Measurements from ENCODE around the gene PLSCR5. TPM values are rescaled to one million over a fixed set of nuclear protein-coding genes. Genes with fewer than 3 reads are reported as not detected.

PLSCR5 gene
- polyA plus RNA-seq, 1 donor (not counting 4 experiments of a cell fraction or from before 2014, with no cell fraction given) = not detected

DNA sequence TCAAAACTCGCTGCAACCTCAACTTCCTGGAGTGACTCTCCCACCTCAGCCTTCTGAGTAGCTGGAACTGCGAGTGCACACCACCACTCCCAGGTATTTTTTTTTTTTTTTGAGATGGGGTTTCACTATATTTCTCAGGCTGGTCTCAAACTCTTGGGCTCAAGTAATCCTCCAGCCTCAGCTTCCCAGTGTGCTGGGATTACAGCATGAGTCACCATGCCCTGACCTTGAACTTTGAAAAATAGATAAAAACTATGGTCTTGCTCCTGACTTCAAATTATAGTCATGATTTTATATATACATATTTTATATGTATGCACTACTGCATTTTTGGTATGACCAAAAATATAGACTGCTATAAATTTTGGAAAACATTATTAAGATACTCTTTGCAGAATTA is 6.9 kb upstream of the PLSCR5 start:
- H3K4me3 ChIP-seq (ENCODE audit: control insufficient read depth in 2 of 3, extremely low read depth in 1 of 3, insufficient read depth in 2 of 3, low read depth in 1 of 3, low read length in 3 of 3) = no peak overlapping the region
- H3K36me3 ChIP-seq (ENCODE audit: control insufficient read depth in 2 of 2, extremely low read depth in 1 of 2, insufficient read depth in 2 of 2, low read length in 2 of 2) = no peaks in the 10 kb centered on the region
- H3K4me2 ChIP-seq (ENCODE audit: control insufficient read depth, extremely low read depth, insufficient read depth, low read depth, low read length) = no peak overlapping the region

DNA sequence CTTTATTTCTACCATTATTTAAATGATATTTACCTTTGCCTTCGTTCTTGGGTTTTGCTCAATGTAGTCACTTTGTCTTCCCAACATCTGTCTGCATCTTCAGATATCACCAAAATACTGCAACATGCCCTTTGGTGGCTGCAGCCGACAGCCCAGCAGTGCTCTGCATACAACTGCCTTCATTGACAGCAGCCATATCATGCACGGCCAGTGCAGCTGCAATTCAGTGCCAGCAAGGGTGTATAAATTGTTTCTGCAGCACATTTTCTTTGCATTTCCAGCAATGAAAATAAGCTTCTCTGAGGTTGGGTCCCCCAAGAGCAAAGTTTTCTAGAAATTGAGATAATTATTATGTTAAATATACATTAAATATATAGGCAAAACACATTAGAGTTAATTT is 6.0 kb upstream of the PLSCR5 start:
- Histone ChIP-seq H3K36me3 (ENCODE audit: control insufficient read depth in 2 of 2, extremely low read depth in 1 of 2, insufficient read depth in 2 of 2, low read length in 2 of 2) (no peaks in the 10 kb centered on the region), H4K20me1 (ENCODE audit: control insufficient read depth, extremely low read depth, insufficient read depth, low read length) (no peaks in the 10 kb centered on the region), H3K4me3 (ENCODE audit: control insufficient read depth in 2 of 3, extremely low read depth in 1 of 3, insufficient read depth in 2 of 3, low read depth in 1 of 3, low read length in 3 of 3) (no peak overlapping the region), H3K4me1 (ENCODE audit: control insufficient read depth, extremely low read depth, insufficient read depth, low read length) (no peaks in the 10 kb centered on the region), H3K27ac (ENCODE audit: control insufficient read depth, insufficient read depth, low read length) (no peak overlapping the region), H3K27me3 (ENCODE audit: control insufficient read depth, extremely low read depth, insufficient read depth, low read length) (no peaks in the 10 kb centered on the region), H3K79me2 (ENCODE audit: control insufficient read depth, insufficient read depth, low read length) (no peaks in the 10 kb centered on the region), H3K4me2 (ENCODE audit: control insufficient read depth, extremely low read depth, insufficient read depth, low read depth, low read length) (no peak overlapping the region), H2AFZ (ENCODE audit: control insufficient read depth, low read length) (no peak overlapping the region), H3K9me1 (ENCODE audit: control insufficient read depth, extremely low read depth, insufficient read depth, low read length) (no peaks in the 10 kb centered on the region), H3K9me3 (ENCODE audit: control insufficient read depth, low read depth, low read length) (no peaks in the 10 kb centered on the region), H3K9ac (ENCODE audit: control insufficient read depth, extremely low read depth, insufficient read depth, low read length) (no peak overlapping the region)
- FAIRE-seq = no peak
- TF ChIP-seq, protein P1, sequence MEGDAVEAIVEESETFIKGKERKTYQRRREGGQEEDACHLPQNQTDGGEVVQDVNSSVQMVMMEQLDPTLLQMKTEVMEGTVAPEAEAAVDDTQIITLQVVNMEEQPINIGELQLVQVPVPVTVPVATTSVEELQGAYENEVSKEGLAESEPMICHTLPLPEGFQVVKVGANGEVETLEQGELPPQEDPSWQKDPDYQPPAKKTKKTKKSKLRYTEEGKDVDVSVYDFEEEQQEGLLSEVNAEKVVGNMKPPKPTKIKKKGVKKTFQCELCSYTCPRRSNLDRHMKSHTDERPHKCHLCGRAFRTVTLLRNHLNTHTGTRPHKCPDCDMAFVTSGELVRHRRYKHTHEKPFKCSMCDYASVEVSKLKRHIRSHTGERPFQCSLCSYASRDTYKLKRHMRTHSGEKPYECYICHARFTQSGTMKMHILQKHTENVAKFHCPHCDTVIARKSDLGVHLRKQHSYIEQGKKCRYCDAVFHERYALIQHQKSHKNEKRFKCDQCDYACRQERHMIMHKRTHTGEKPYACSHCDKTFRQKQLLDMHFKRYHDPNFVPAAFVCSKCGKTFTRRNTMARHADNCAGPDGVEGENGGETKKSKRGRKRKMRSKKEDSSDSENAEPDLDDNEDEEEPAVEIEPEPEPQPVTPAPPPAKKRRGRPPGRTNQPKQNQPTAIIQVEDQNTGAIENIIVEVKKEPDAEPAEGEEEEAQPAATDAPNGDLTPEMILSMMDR (optimal IDR thresholded peaks at IDR 0.05 in 1 of 3, IDR thresholded peaks at IDR 0.05 in 1 of 3, conservative IDR thresholded peaks at IDR 0.05 in 1 of 3; ENCODE audit: extremely low read depth in 1 of 3, insufficient read depth in 2 of 3, low read length in 3 of 3) = no peak
- TF ChIP-seq EZH2 (IDR thresholded peaks at IDR 0.05; ENCODE audit: low read length) = no peak
- dilution Hi-C loops (cut with MboI; ENCODE audit: extremely low pct_ligation_motif_present, low sequenced_read_pairs) = no loop called here
- no peak for DNase-seq (ENCODE audit: low read depth, low spot score)

More for the DNA sequence above, 6.9 kb upstream of the PLSCR5 start:
- Histone ChIP-seq H3K9ac (ENCODE audit: control insufficient read depth, extremely low read depth, insufficient read depth, low read length) (no peak overlapping the region), H3K79me2 (ENCODE audit: control insufficient read depth, insufficient read depth, low read length) (no peaks in the 10 kb centered on the region), H3K9me3 (ENCODE audit: control insufficient read depth, low read depth, low read length) (no peaks in the 10 kb centered on the region), H3K27ac (ENCODE audit: control insufficient read depth, insufficient read depth, low read length) (no peak overlapping the region), H3K27me3 (ENCODE audit: control insufficient read depth, extremely low read depth, insufficient read depth, low read length) (no peaks in the 10 kb centered on the region), H4K20me1 (ENCODE audit: control insufficient read depth, extremely low read depth, insufficient read depth, low read length) (no peaks in the 10 kb centered on the region), H3K9me1 (ENCODE audit: control insufficient read depth, extremely low read depth, insufficient read depth, low read length) (no peaks in the 10 kb centered on the region), H2AFZ (ENCODE audit: control insufficient read depth, low read length) (no peak overlapping the region), H3K4me1 (ENCODE audit: control insufficient read depth, extremely low read depth, insufficient read depth, low read length) (no peaks in the 10 kb centered on the region)
- no peak for DNase-seq (ENCODE audit: low read depth, low spot score)
- TF ChIP-seq EZH2 (IDR thresholded peaks at IDR 0.05; ENCODE audit: low read length) = no peak
- TF ChIP-seq, protein P1 (optimal IDR thresholded peaks at IDR 0.05 in 1 of 3, IDR thresholded peaks at IDR 0.05 in 1 of 3, conservative IDR thresholded peaks at IDR 0.05 in 1 of 3; ENCODE audit: extremely low read depth in 1 of 3, insufficient read depth in 2 of 3, low read length in 3 of 3) = no peak
- dilution Hi-C loops (cut with MboI; ENCODE audit: extremely low pct_ligation_motif_present, low sequenced_read_pairs) = no loop called here
- FAIRE-seq = no peak

Data from keratinocyte (primary cell).